ENCODE results near the gene CYB5RL. TPM values are rescaled to one million over a fixed set of nuclear protein-coding genes. Genes with fewer than 3 reads are reported as not detected.

Gene CYB5RL
- total RNA-seq, 2 donors from 2014 or later: 8.2 to 11.0 TPM

DNA sequence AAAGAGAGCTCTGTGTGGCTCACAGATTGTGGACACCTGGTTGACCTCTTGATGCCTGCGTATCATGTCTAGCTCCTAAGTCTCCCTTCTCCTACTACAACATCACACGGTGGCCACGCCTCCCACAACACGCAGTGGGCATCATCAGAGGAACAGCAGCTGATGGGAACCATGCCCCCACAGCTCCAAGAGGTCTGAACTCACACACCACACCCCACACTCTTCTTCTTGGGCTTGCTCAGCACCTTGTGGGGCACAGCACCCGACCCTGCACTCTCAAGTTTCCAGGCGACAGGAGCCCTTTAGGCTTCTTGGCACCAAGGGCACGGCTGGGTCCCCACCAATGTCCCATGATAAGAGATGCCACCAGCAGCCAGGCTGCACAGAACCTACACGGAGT, 28.2 kb downstream of the CYB5RL start:
- Mint-ChIP-seq H3K36me3 (ENCODE audit: low read depth) (no peaks in the 10 kb centered on the region), H3K27me3 (ENCODE audit: insufficient read depth) (no peaks in the 10 kb centered on the region), H3K9me3 (no peaks in the 10 kb centered on the region), H3K4me3 (no peak overlapping the region), H3K4me1 (no peaks in the 10 kb centered on the region), H3K27ac (no peak overlapping the region)
- no peak for DNase-seq
- Histone ChIP-seq H3K9ac (ENCODE audit: extremely low read depth, low read length, poor library complexity, severe bottlenecking) (no peak overlapping the region), H3K27ac (ENCODE audit: low read depth, low read length) (no peak overlapping the region), H3K36me3 (ENCODE audit: control insufficient read depth, insufficient read depth, low read length) (no peaks in the 10 kb centered on the region), H3K4me1 (ENCODE audit: control insufficient read depth, insufficient read depth, low read length) (no peaks in the 10 kb centered on the region), H3K4me3 (ENCODE audit: low read length) (no peak overlapping the region), H3K27me3 (ENCODE audit: control insufficient read depth, insufficient read depth, low read length, poor library complexity, severe bottlenecking) (no peaks in the 10 kb centered on the region), H3K9me3 (ENCODE audit: control insufficient read depth, low read length) (no peaks in the 10 kb centered on the region)
- TF ChIP-seq, protein P1, sequence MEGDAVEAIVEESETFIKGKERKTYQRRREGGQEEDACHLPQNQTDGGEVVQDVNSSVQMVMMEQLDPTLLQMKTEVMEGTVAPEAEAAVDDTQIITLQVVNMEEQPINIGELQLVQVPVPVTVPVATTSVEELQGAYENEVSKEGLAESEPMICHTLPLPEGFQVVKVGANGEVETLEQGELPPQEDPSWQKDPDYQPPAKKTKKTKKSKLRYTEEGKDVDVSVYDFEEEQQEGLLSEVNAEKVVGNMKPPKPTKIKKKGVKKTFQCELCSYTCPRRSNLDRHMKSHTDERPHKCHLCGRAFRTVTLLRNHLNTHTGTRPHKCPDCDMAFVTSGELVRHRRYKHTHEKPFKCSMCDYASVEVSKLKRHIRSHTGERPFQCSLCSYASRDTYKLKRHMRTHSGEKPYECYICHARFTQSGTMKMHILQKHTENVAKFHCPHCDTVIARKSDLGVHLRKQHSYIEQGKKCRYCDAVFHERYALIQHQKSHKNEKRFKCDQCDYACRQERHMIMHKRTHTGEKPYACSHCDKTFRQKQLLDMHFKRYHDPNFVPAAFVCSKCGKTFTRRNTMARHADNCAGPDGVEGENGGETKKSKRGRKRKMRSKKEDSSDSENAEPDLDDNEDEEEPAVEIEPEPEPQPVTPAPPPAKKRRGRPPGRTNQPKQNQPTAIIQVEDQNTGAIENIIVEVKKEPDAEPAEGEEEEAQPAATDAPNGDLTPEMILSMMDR (conservative IDR thresholded peaks at IDR 0.05): no peak
- 91 to 92% methylated on average over 3 to 8 of the region's 8 CpGs for WGBS, 2 experiments (ENCODE audit: insufficient coverage in 1 of 2, insufficient read length in 1 of 2)

DNA sequence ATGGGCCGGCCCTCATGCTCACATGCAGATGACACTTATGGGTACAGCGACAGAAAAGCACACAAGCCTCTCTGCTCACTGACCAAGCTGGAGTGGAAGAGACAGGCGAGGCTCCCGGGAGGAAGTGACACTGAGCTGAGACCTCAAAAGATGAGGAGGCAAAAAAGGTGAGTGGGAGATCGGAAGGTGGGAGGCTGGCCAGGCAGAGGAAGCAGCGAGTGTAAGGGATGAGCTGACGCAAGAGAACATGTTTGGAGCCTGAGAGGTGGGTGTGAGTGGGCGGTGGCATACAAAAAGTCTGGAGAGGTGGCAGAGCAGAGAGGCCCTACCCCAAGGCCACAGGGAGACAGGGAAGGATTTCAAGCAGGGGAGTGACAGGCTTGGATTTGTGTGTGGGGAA, 28.8 kb downstream of the CYB5RL start:
- Histone ChIP-seq H3K9ac (ENCODE audit: extremely low read depth, low read length, poor library complexity, severe bottlenecking) (no peak overlapping the region), H3K27me3 (ENCODE audit: control insufficient read depth, insufficient read depth, low read length, poor library complexity, severe bottlenecking) (no peaks in the 10 kb centered on the region), H3K36me3 (ENCODE audit: control insufficient read depth, insufficient read depth, low read length) (no peaks in the 10 kb centered on the region), H3K4me1 (ENCODE audit: control insufficient read depth, insufficient read depth, low read length) (no peaks in the 10 kb centered on the region), H3K9me3 (ENCODE audit: control insufficient read depth, low read length) (no peaks in the 10 kb centered on the region), H3K27ac (ENCODE audit: low read depth, low read length) (no peak overlapping the region), H3K4me3 (ENCODE audit: low read length) (no peak overlapping the region)
- no peaks in the 10 kb centered on the region for H3K4me1 Mint-ChIP-seq
- WGBS, 2 experiments (ENCODE audit: insufficient coverage in 1 of 2, insufficient read length in 1 of 2): 86% methylated on average over 3 to 8 of the region's 8 CpGs
- no peaks in the 10 kb centered on the region for H3K36me3 Mint-ChIP-seq (ENCODE audit: low read depth)
- TF ChIP-seq, protein P1 (conservative IDR thresholded peaks at IDR 0.05): no peak
- no peak overlapping the region for H3K27ac Mint-ChIP-seq
- H3K9me3 Mint-ChIP-seq: no peaks in the 10 kb centered on the region
- DNase-seq: no peak
- no peak overlapping the region for H3K4me3 Mint-ChIP-seq
- H3K27me3 Mint-ChIP-seq (ENCODE audit: insufficient read depth): no peaks in the 10 kb centered on the region

DNA sequence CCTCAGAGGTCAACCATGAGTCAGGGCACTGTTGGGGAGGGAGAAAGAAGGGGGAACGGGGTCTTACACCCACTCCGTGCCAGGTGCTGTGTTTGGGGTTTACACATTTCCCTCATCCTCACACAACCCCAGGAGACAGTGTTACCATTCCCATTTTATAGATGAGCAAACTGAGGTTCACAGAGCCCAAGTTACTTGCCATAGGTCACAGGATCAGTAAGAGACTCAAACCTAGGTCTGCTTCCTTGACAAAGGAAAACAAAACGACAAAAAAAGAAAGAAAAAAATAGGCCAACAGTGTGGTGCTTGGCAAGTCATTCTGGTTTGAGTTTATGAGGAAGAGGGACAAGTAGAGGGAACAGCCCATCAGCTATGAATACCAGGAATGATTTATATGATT, 30.8 kb downstream of the CYB5RL start:
- DNase-seq: no peak
- Histone ChIP-seq H3K4me1 (ENCODE audit: control insufficient read depth, insufficient read depth, low read length) (no peaks in the 10 kb centered on the region), H3K36me3 (ENCODE audit: control insufficient read depth, insufficient read depth, low read length) (no peaks in the 10 kb centered on the region), H3K27me3 (ENCODE audit: control insufficient read depth, insufficient read depth, low read length, poor library complexity, severe bottlenecking) (no peaks in the 10 kb centered on the region), H3K9ac (ENCODE audit: extremely low read depth, low read length, poor library complexity, severe bottlenecking) (no peak overlapping the region), H3K4me3 (ENCODE audit: low read length) (no peak overlapping the region), H3K9me3 (ENCODE audit: control insufficient read depth, low read length) (no peaks in the 10 kb centered on the region), H3K27ac (ENCODE audit: low read depth, low read length) (no peak overlapping the region)
- Mint-ChIP-seq H3K36me3 (ENCODE audit: low read depth) (no peaks in the 10 kb centered on the region), H3K27ac (no peak overlapping the region), H3K4me1 (no peaks in the 10 kb centered on the region), H3K4me3 (no peak overlapping the region), H3K27me3 (ENCODE audit: insufficient read depth) (no peaks in the 10 kb centered on the region), H3K9me3 (no peaks in the 10 kb centered on the region)
- TF ChIP-seq, protein P1 (conservative IDR thresholded peaks at IDR 0.05): no peak
- WGBS, 2 experiments (ENCODE audit: insufficient coverage in 1 of 2, insufficient read length in 1 of 2): 82 to 83% methylated on average over 1 to 3 of the region's 3 CpGs
